Measurements from ENCODE around the gene SZT2. TPM values are rescaled to one million over a fixed set of nuclear protein-coding genes. Genes with fewer than 3 reads are reported as not detected.
A peak's percentile ranks its signal among the peaks of the same experiment; 100 is the strongest.
"Not testable (repeated sequence)": the region's sequence is repeated elsewhere in the genome, so short reads cannot be mapped to it uniquely, and the experiment has no call there.

The SZT2 gene
- total RNA-seq, 1 donor = 35.4 TPM

- H3K4me3 ChIP-seq (ENCODE audit: low read depth, low read length) = no peak overlapping the region
- DNase-seq (ENCODE audit: low read depth) = no peak
- TF ChIP-seq CTCF (IDR thresholded peaks at IDR 0.05; ENCODE audit: insufficient read depth, low read length) = no peak
Observed at GRCh38 chr1:43488165-43488564, 98.5 kb downstream of the SZT2 start.

GRCh38 chr1:43491061-43491460, 101.4 kb downstream of the SZT2 start:
- H3K4me3 ChIP-seq (ENCODE audit: low read depth, low read length) = no peak overlapping the region
- no peak for DNase-seq (ENCODE audit: low read depth)
- TF ChIP-seq CTCF (IDR thresholded peaks at IDR 0.05; ENCODE audit: insufficient read depth, low read length) = no peak

- H3K4me3 ChIP-seq (ENCODE audit: low read depth, low read length) = no peak overlapping the region
- no peak for TF ChIP-seq CTCF (IDR thresholded peaks at IDR 0.05; ENCODE audit: insufficient read depth, low read length)
- DNase-seq (ENCODE audit: low read depth) = peak; percentile 36
Observed at GRCh38 chr1:43492826-43493225, 103.1 kb downstream of the SZT2 start.

- TF ChIP-seq CTCF (IDR thresholded peaks at IDR 0.05; ENCODE audit: insufficient read depth, low read length) = no peak
- H3K4me3 ChIP-seq (ENCODE audit: low read depth, low read length) = no peak overlapping the region
- peak; percentile 14 for DNase-seq (ENCODE audit: low read depth)
Observed at GRCh38 chr1:43493661-43494450, 104.2 kb downstream of the SZT2 start.

- H3K4me3 ChIP-seq (ENCODE audit: low read depth, low read length) = no peak overlapping the region
- TF ChIP-seq CTCF (IDR thresholded peaks at IDR 0.05; ENCODE audit: insufficient read depth, low read length) = no peak
- no peak for DNase-seq (ENCODE audit: low read depth)
Observed at GRCh38 chr1:43495204-43495603, 105.5 kb downstream of the SZT2 start.

GRCh38 chr1:43499898-43500297, 110.2 kb downstream of the SZT2 start:
- H3K4me3 ChIP-seq (ENCODE audit: low read depth, low read length) = no peak overlapping the region
- DNase-seq (ENCODE audit: low read depth) = no peak
- TF ChIP-seq CTCF (IDR thresholded peaks at IDR 0.05; ENCODE audit: insufficient read depth, low read length) = no peak

GRCh38 chr1:43501806-43502205, 112.1 kb downstream of the SZT2 start:
- H3K4me3 ChIP-seq (ENCODE audit: low read depth, low read length); DNase-seq (ENCODE audit: low read depth): not testable (repeated sequence)

Measured in fibroblast of the aortic adventitia (primary cell).